ENCODE measurements around the gene KYNU.
"Not testable (repeated sequence)": the region's sequence is repeated elsewhere in the genome, so short reads cannot be mapped to it uniquely, and the experiment has no call there.

Gene KYNU

GRCh38 chr2:143026411-143027054 is 149.1 kb downstream of the KYNU start:
- DNase-seq (ENCODE audit: low spot score): no peak

GRCh38 chr2:143029141-143029540 is 151.7 kb downstream of the KYNU start:
- no peak for DNase-seq (ENCODE audit: low spot score)

- no peak for DNase-seq (ENCODE audit: low spot score)
Measured at GRCh38 chr2:143030127-143030526, 152.7 kb downstream of the KYNU start.

GRCh38 chr2:143034292-143035074 is 157.0 kb downstream of the KYNU start:
- peak; percentile 57 for DNase-seq (ENCODE audit: low spot score)

- no peak for DNase-seq (ENCODE audit: low spot score)
Measured at GRCh38 chr2:143051465-143051864, 174.0 kb downstream of the KYNU start.

- DNase-seq (ENCODE audit: low spot score): not testable (repeated sequence)
Measured at GRCh38 chr2:143053437-143053836, 176.0 kb downstream of the KYNU start.

- no peak for DNase-seq (ENCODE audit: low spot score)
Measured at GRCh38 chr2:143056550-143056949, 179.1 kb downstream of the KYNU start.

- no peak for DNase-seq (ENCODE audit: low spot score)
Measured at GRCh38 chr2:143058851-143059250, 181.4 kb downstream of the KYNU start.

GRCh38 chr2:143063612-143064200 is 186.2 kb downstream of the KYNU start:
- no peak for DNase-seq (ENCODE audit: low spot score)

- DNase-seq (ENCODE audit: low spot score): no peak
Measured at GRCh38 chr2:143068094-143068493, 190.6 kb downstream of the KYNU start.

- DNase-seq (ENCODE audit: low spot score): no peak
Measured at GRCh38 chr2:143068509-143068908, 191.0 kb downstream of the KYNU start.

- DNase-seq (ENCODE audit: low spot score): no peak
Measured at GRCh38 chr2:143070704-143071103, 193.2 kb downstream of the KYNU start.

- no peak for DNase-seq (ENCODE audit: low spot score)
Measured at GRCh38 chr2:143071185-143071876, 193.9 kb downstream of the KYNU start.

GRCh38 chr2:143074913-143075312 is 197.4 kb downstream of the KYNU start:
- not testable (repeated sequence) for DNase-seq (ENCODE audit: low spot score)

- no peak for DNase-seq (ENCODE audit: low spot score)
Measured at GRCh38 chr2:143075711-143076110, 198.2 kb downstream of the KYNU start.

GRCh38 chr2:143078104-143078503 is 200.6 kb downstream of the KYNU start:
- no peak for DNase-seq (ENCODE audit: low spot score)

GRCh38 chr2:143081616-143082015 is 204.2 kb downstream of the KYNU start:
- DNase-seq (ENCODE audit: low spot score): no peak

GRCh38 chr2:143083636-143084035 is 206.2 kb downstream of the KYNU start:
- DNase-seq (ENCODE audit: low spot score): no peak

GRCh38 chr2:143084462-143084861 is 207.0 kb downstream of the KYNU start:
- DNase-seq (ENCODE audit: low spot score): peak; percentile 16

- no peak for DNase-seq (ENCODE audit: low spot score)
Measured at GRCh38 chr2:143085125-143085784, 207.8 kb downstream of the KYNU start.

GRCh38 chr2:143087033-143087432 is 209.6 kb downstream of the KYNU start:
- no peak for DNase-seq (ENCODE audit: low spot score)

GRCh38 chr2:143088388-143088787 is 210.9 kb downstream of the KYNU start:
- no peak for DNase-seq (ENCODE audit: low spot score)

Measured in D341Med (cell line).